D721Med (cell line): ENCODE measurements around the gene COA4.

Experiments
- DNase-seq: peaks from one replicate; pipeline ENCODE4 v3.0.0; 2011; ENCODE audit warnings: low spot score; ENCODE audit not compliant: insufficient read length
- FAIRE-seq: peaks from 2 replicates; lab custom pipeline; 2011; peaks lifted over from hg19 to GRCh38; lab: Jason Lieb, UNC
- CTCF ChIP-seq: IDR thresholded peaks from 2 replicates; pipeline ENCODE4 v1.5.1; 2012; ENCODE audit warnings: mild to moderate bottlenecking, control low read depth; ENCODE audit not compliant: insufficient read depth; ENCODE audit errors: missing control alignments

Gene COA4

GRCh38 chr11:73878771-73879170 lies 2.1 kb upstream of the COA4 start:
- FAIRE-seq (no peak), DNase-seq (no peak)
- no peak for TF ChIP-seq CTCF

GRCh38 chr11:73875840-73876239 lies 806 bp downstream of the COA4 start:
- FAIRE-seq, result no peak
- no peak for DNase-seq
- TF ChIP-seq CTCF, result no peak

DNA sequence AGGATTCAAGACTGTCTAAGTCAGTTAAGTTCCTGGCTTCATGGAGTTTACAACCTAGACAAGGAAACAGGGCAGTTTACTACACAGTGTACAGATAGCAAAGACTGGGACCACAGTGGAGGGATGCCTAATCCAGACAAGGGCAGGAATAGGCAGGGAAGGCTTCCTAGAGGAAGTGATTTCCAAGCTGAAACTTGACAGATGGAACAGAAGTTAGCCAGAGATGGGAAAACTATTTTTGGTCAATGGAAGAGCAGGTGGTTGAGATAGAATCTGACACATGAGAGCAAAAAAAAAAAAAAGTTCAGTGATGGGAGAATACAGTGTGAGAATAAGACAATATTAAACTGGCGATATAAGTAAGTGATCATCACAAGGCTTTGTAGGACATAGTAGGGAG lies 1.3 kb downstream of the COA4 start:
- no peak for FAIRE-seq
- no peak for DNase-seq
- no peak for TF ChIP-seq CTCF

- TF ChIP-seq CTCF, result no peak
- DNase-seq (no peak), FAIRE-seq (no peak)
These were observed 3.8 kb downstream of the COA4 start for GRCh38 chr11:73872749-73873357.

DNA sequence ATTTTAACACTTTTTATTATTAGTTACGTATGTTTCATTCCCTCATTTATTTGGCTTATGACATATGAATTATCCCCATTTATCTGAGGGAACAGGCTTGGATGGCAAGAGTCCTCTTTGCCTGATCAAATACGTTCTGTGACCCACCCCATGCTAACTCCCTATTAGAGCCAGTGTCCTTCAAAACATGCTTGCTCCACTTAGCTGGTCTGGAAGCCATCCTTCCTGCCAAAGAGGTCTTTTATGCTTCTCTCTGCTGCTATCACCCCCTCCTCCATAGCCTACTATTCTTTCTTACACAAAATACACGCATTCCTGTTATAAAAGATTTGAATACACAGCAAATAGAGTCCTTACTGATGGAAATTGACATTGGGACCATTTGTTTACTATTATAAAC lies 6.4 kb downstream of the COA4 start:
- no peak for DNase-seq
- no peak for TF ChIP-seq CTCF
- FAIRE-seq, result no peak

GRCh38 chr11:73869332-73869949 lies 7.2 kb downstream of the COA4 start:
- DNase-seq (no peak), FAIRE-seq (no peak)
- TF ChIP-seq CTCF, result no peak

DNA sequence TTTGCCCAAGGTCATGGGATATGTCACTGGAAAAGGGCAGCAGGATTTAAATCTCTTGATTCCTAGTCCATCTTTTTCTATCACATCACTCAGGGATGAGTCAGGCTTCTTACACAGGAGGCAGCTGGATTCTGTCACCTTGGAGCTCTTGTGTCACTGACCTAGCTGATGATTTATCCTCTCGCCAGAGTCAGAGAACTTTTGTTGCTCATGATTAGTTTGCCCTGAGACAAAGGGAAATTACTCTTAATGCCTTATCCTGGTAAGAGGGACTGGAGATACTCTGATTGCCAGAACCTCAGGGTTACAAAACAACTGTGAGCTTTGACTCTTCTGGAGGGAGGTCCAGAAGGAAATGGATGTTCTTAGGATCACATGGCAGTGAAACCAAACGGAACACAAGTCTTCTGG lies 10.1 kb downstream of the COA4 start:
- TF ChIP-seq CTCF, result no peak
- FAIRE-seq, result no peak
- no peak for DNase-seq
